Sigmoid colon (tissue), 4 donors: ENCODE data around the gene EFL1.

Source experiments
- EP300 ChIP-seq, 4 donors: sonication (generic); formaldehyde crosslinking; IDR thresholded peaks; one replicate each; pipeline ENCODE4 v1.6.1; 2017; ENCODE audit warnings: antibody characterized with exemption in 4 of 4
- POLR2A ChIP-seq, 2 donors: fragments of 450-650 bp; IDR thresholded peaks; one replicate each; pipeline ENCODE4 v1.6.1; 2016; ENCODE audit warnings: antibody characterized with exemption in 2 of 2, mild to moderate bottlenecking in 2 of 2, moderate library complexity in 2 of 2
- TF ChIP-seq, protein P1 (sequence below), 4 experiments: fragments of 450-650 bp in 3 of 4; fragments of 200-600 bp in 1 of 4; IDR thresholded peaks; one replicate each; pipeline ENCODE4 v1.5.1; 2016 to 2019; ENCODE audit warnings: antibody characterized with exemption in 4 of 4, mild to moderate bottlenecking in 3 of 4, moderate library complexity in 2 of 4

DNA sequence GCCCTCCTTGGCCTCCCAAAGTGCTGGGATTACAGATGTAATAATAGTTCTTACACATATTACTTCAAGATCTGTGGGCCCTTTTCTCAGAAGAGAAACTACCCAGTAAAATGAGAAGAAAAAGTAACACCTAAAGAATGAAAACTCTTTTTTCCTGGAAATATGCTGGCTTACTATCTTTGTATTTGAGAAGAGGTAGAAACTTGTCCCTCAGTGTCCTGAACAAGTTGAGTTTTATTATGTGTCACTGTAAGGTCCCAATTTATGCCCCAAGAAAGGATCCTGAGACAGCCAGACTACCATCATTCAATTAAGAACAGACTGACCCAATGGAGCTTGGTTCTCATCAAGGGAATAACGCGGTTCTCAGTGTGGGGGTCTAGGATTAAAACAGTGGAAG is 93.8 kb downstream of the EFL1 start:
- TF ChIP-seq, protein P1, sequence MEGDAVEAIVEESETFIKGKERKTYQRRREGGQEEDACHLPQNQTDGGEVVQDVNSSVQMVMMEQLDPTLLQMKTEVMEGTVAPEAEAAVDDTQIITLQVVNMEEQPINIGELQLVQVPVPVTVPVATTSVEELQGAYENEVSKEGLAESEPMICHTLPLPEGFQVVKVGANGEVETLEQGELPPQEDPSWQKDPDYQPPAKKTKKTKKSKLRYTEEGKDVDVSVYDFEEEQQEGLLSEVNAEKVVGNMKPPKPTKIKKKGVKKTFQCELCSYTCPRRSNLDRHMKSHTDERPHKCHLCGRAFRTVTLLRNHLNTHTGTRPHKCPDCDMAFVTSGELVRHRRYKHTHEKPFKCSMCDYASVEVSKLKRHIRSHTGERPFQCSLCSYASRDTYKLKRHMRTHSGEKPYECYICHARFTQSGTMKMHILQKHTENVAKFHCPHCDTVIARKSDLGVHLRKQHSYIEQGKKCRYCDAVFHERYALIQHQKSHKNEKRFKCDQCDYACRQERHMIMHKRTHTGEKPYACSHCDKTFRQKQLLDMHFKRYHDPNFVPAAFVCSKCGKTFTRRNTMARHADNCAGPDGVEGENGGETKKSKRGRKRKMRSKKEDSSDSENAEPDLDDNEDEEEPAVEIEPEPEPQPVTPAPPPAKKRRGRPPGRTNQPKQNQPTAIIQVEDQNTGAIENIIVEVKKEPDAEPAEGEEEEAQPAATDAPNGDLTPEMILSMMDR (IDR thresholded peaks at IDR 0.05) = no peak
- TF ChIP-seq EP300 (IDR thresholded peaks at IDR 0.05) = no peak
- TF ChIP-seq POLR2A (IDR thresholded peaks at IDR 0.05) = no peak
